SH-SY5Y (cell line): Measurements from ENCODE around the gene IL6R.

Source experiments
- GATA2 ChIP-seq: IDR thresholded peaks from 2 replicates; pipeline ENCODE4 v1.6.1; 2011; ENCODE audit warnings: mild to moderate bottlenecking, low read depth, low read length
- GATA3 ChIP-seq: IDR thresholded peaks from 2 replicates; pipeline ENCODE4 v1.6.1; 2011; ENCODE audit warnings: low read depth, mild to moderate bottlenecking, low read length, moderate library complexity

GRCh38 chr1:154456631-154457030 is 51.5 kb downstream of the IL6R start:
- TF ChIP-seq GATA3 (no peak), GATA2 (no peak)
